CD4-positive, alpha-beta T cell treated with Interleukin-12 subunit alpha and Interleukin-12 subunit beta, for 1 hour (primary cell): Measurements from ENCODE around the gene KRTAP10-8.
"Not testable (repeated sequence)": the region's sequence is repeated elsewhere in the genome, so short reads cannot be mapped to it uniquely, and the experiment has no call there.

Source experiments
- DNase-seq: peaks from one replicate; pipeline ENCODE4 v3.0.0-alpha.2; 2020

Gene KRTAP10-8

DNA sequence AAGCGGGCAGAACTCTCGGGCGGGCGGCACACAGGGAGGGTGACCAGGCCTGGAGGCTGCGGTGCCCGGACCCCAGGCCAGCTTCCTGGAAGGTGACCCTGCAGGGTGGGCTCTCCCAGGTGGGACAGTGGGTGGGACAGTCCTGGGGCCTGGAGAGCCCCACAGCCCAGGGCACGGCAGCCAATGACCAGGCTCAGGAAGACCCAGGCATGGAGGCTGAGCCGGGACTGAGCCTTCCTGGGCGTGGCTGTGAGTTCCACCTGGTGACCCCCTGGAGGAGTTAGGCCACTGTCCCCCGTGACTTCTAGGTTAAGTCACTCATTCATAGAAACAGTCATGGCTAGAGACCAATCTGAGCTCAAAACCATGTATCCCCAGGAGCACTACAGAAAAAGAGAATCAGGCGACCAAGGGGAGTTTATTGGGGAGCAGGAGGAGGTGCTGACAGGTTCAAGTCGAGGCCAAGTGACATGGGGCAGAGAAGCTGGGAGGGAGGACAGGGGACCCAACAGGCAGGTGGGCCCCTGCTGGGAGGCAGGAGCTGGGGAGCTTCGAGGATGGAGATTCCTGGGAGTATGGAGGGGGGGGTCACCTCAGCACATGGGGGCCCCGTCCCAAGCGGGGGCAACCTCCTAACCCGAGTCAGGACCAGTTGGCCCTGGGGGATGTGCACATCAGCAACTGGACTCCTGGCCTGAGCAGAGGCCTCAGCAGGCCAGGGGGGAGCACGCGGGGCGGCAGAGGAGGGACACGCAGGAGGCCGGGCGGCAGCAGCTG, 32.6 kb upstream of the KRTAP10-8 start:
- no peak for DNase-seq

DNA sequence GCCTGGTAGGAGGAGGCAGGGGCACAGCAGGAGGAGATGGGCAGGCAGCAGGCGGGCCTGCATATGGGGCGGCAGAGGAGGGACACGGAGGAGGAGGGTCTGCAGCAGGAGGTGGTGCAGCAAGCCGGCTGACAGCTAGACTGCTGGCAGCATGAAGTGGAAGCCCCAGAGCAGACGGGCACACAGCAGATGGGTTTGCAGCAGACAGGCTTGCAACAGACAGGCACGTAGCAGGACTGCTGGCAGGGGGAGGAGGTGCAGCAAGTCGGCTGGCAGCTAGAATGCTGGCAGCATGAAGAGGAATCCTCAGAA, 32.1 kb upstream of the KRTAP10-8 start:
- DNase-seq, result no peak

DNA sequence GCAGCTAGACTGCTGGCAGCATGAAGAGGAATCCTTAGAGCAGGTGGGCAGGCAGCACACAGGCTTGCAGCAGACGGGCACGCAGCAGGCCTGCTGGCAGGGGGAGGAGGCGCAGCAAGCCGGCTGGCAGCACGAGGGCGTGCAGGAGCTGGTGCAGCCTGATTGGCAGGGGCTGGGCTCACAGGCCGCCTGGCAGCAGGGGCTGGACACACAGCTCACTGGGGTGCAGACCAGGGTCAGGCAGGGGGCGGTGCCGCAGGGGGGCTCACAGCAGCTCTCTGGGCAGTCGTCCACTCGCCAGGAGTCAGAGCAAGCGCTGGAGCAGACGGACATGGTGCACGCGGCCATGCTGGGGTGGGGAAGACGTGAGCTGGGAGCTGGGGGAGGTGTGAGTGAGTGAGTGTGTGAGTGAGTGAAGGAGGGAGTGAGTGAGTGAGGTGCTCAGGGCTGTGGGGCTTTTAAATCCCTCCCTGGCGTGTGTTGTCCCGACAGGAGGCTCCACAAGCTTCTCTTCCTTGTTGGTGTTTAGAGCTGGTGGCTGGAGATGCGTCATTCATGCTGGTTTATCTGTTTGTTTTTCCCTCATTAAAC, 31.6 kb upstream of the KRTAP10-8 start, which contains the start of gene KRTAP10-5:
KRTAP10-5 (minus strand) TSS at position 374 of the 591 bp plus-strand sequence; CDS start at position 348, 26 bp downstream.
- DNase-seq, result not testable (repeated sequence)

DNA sequence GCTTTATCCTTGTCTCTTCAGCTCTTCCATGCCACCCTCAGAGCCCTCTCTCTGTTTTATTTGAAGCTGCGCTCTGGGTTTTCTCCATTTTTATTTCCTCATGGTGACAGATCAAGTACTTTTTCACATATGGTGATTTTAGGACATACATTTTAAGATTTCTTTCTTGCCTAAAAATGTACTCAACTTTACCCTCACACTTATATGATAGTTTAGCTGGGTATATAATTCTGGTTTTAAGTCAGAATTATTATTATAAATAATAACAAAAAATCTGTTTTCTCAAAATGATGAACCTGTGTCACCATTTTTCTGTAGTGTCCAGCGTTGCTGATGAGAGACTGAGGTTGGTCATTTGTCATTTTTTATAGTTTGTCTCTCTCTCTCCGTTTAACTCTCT, 30.7 kb upstream of the KRTAP10-8 start:
- DNase-seq, result no peak

DNA sequence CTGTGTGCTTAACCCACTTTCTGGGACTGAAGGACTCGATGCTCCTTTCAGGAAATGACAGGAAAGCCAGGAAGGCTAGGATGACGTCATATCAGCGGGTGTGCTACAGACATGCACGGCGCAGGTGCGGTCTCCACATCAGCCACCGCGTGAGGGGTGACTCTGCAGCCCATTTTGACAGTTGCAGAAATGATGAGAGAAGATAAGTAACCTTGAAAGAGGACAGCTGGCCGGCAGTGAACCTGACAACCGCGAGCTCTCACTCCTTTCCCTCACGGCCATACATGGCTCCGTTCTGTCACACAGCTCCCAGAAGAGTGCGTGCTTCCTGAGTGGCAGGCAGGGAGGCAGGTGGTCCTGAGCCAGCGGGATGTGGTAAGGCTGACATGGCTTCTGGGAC, 29.8 kb upstream of the KRTAP10-8 start:
- DNase-seq, result no peak

DNA sequence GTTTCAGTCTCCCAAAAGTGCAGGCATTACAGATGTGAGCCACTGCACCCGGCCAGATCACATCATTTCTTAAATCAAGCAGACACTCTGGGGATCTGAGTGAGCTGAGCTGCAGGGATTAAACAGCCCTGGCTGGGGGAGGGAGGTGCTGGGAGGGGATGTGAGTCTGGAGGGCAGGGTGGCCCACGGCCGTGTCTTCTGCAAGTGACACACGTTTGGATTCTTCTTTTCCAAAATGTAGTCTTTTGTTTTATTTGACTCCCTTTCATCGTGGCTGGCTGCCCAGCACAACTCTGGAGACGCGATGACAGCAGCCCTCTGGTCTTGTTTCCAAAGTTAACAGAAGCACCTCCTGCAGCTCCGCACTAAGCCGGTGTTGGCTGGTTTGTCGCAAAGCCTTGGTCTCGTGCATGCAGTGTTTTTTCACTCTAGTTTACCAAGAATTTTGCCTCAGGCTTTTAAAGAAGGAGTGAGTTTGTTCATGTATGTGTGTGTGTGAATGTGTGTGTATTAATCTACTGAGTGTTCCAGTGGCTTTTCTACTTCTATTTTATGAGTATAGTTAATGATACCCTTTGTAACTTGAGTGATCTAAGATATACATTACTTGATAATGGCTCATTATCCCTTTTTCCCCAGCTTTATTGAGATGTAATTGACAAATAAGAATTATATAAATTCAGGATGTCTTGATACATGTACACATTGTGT, 28.6 kb upstream of the KRTAP10-8 start:
- DNase-seq, result no peak

DNA sequence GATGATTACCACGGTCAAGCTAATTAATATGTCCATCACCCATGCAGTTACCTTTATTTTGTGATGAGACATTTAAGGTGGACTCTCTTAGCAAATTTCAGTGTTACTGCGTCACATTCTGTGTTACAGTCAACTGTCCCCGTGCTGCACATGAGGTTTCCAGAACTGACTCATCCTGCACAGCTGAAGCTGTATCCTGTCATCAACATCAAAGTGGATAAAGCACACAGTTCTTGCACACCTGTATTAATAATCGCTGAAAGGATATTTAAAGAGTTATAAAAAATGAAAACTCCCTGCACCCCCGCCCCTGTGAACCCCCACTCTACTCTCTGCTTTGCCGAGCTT, 28.1 kb upstream of the KRTAP10-8 start:
- DNase-seq, result peak; percentile 30

DNA sequence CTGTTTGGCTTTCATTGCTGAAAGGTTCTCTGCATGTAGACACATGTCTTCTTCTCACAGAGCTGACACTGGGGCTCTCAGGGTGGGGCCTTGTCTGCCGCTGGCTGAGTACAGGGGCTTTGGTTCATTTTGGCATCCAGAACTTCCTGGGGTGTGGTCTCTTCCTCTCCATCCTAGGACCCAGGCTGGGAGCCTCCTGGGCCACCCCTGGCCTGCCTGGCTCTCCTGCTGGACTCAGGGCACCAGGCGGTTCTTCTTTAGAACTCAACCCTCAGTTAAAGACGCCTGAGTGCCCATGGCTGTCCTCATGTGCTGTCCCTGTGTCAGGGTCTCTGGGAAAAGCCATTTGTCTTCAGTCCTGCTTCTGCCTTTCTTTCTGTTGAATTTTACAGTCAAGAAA, 26.0 kb upstream of the KRTAP10-8 start:
- no peak for DNase-seq

DNA sequence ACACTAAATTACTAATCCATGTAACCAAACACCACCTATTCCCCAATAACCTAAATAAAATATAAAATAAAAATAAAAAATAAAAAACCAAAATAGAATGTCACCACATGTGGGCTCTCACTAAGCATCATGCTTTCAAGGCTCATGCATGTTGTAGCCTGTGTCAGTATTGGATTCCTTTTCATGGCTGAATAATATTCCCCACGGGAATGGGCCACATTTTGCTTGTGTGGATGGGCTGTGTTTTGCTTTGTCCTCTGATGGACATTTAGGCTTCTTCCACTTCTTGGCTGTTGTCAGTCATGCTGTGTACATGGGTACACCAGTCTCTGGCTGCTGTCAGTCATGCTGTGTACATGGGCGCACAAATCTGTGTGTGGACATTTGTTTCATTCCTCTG, 22.8 kb upstream of the KRTAP10-8 start:
- no peak for DNase-seq

DNA sequence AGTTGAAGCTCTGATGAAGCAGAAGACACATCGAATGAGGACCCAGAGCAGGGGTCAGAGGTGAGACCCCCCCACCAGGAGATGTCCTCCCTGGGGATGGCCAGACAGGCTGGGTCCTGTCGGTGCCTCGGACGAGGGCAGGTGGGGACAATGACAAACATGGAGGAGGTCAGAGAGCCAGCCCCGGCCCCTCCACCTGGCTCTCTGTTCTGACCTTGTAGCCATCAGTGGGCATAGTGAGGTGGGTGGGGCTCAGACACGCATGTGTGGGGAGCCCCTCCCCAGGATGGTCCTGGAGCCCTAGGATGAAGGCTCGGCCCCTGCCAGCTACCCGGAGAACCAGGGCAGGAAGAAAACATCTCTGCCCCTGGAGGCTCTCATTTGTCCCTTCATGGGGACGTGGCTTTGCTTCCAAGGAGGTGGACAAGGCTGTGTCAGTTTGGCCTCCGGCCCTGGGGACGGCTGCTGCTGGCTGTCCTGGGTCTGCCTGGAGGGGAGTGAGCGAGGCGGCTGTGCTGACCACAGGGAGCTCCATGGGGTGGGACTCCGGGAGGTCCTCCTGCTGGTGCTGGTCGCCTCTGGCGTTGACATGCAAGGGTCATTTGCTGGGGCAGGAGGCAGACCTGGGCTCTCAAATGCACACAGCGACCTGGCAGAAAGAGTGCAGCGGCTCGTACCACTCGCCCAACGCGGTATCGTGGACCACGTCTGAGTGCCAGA, 22.1 kb upstream of the KRTAP10-8 start:
- no peak for DNase-seq

DNA sequence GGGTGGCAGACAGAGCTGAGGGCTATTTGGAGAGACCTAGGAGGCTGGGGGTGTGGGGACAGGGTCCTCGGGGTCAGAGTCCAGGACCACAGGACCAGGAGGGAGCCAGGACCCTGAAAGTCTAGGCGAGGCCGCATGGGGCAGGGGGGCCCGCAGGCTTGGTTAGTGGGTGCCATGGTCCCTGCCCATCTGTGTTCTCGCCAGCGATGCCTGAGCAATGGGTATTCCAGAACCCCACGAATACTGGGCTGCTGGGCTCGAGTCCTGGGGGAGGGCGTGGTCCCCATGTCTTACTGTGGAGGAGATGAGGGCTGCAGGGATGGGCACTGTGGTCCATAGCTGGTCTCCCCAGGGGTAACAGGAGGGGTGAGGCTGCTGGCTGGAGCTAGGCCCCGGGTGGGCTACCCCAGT, 21.6 kb upstream of the KRTAP10-8 start:
- no peak for DNase-seq

DNA sequence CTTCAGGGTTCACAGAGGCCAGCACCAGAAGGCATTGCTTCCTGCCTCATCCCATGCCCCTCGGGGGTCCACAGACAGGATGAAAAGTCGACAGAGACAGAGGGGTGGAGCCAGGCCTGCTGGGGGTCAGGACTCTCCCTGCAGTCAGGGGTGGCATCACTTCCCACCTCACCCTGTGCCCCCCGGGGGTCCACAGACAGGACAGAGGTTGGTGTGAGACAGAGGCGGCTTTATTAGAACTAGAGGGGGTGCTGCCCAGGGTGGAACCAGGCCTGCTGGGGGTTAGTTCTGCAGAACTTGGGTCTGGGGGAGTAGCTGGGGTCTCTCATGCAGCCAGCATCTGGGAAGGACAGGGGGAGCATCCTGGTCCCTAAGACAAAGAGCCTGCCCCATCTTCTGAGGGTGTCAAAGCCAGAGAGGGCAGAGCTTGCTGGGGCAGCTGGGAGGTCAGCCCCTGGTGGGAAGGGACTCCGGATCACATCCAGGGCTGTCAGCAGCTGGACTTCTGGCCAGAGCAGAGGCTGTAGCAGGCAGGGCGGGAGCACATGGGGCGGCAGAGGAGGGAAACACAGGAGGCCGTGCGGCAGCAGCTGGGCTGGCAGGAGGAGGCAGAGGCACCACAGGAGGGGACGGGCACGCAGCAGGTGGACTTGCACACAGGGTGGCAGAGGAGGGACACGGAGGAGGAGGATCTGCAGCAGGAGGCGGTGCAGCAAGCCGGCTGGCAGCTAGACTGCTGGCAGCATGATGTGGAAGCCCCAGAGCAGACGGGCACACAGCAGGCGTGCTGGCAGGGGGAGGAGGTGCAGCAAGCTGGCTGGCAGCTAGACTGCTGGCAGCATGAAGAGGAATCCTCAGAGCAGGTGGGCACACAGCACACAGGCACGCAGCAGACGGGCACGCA, 20.7 kb upstream of the KRTAP10-8 start:
- DNase-seq, result not testable (repeated sequence)

DNA sequence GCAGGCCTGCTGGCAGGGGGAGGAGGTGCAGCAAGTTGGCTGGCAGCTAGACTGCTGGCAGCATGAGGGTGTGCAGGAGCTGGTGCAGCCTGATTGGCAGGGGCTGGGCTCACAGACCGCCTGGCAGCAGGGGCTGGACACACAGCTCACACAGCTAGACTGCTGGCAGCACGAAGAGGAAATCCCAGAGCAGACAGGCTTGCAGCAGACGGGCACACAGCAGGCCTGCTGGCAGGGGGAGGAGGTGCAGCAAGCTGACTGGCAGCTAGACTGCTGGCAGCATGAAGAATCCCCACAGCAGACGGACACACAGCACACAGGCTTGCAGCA, 20.1 kb upstream of the KRTAP10-8 start:
- not testable (repeated sequence) for DNase-seq

DNA sequence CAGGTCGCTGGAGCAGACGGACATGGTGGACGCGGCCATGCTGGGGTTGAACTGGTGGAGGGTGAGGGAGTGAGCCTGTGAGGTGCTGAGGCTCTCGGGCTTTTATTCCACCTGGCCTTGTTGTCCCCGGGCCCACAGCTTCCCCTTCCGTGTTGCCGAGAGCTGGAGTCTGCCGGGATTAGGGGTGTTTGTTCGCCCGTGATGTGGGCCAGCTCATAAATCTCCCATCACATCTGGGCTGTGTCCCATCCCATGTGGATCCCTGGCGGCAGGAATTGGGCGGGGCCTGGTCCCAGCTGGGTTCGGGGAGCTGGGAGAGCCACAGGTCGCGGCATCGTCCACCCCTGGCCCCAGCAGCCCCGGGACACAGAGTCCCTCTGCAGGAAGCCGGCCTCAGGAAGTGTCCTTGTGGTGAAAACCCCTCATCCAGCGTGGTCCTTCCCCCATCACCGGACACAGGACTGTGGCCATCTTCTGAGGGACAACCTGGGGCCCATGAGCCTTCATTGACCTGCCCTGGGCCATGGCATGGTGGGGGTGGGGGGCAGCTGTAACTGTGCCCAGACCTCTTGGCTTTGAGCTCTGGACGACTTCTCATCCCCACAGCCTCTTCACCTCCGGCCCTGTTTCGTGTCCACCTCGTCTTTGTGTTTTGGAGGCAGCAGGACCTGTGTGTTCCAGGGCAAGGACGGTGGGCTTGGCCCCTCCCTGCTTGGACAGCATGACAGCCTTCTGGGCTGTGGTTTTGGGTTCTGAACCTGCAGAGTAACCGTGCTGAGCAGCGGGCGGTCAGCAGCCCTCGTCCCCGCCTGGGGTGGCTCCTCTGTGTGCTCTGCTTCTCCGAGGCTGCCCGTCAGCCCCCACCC, 19.2 kb upstream of the KRTAP10-8 start, which contains the start of gene KRTAP10-6:
KRTAP10-6 (minus strand) TSS at position 60 of the 866 bp plus-strand sequence; CDS start at position 39, 21 bp downstream.
- no peak for DNase-seq

DNA sequence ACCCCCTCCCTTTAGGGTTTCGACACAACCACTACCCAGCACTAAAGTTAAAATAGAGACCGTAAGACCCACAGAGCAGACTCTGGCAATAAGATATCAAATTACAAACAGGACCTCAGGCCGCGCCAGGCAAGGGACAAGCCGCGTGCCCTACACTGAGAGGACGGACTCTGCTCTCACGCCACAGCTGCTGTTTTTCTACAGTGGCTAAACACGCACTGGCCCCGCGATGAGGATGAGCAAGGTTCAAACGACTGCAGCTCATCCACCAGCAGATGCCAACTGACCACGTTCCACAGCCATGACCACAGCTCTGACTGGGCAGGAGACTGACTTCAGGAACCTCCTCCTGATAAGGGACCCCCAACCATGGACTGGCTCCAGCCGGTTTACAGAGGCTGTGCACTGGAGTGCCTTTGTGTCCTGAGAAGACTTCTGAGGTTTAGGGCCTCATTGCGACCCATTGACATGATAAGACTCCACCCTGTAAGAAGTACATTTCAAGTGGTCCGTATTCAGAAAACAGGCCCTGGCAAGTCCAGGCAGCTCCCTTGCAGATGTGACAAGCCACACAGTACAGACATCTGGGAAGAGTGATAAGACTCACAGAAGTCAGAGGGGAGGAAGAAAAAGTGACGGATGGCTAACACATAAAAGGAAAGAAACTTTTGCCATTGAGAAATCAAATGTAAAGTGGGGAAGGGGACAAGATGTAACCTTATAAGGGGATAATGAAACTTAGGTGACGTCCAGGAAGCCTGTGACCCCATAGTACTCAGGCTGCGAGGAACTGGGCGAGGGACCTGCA, 18.1 kb upstream of the KRTAP10-8 start:
- no peak for DNase-seq

DNA sequence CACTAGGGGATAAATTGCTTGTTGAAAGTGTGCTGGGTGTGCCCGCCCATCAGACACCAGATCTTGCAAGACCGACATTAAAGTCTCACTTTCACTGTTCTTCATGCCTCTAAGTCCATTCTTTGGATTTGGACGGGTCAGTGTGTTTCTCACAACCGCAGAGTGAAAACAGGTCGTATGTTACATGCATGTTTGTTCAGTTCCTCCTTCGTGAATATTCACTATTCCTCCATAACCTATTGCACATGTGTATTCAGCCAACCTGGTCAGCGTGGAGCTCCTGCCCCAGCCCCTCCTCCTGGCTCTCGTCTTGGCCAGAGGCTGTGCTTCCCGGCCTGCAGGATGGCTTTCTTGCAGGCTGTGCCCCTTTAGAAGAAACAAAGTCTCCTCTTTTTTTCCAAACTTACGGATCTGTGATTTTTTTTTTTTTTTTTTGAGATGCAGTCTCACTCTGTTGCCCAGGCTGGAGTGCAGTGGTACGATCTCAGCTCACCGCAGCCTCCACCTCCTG, 17.4 kb upstream of the KRTAP10-8 start:
- DNase-seq, result no peak

DNA sequence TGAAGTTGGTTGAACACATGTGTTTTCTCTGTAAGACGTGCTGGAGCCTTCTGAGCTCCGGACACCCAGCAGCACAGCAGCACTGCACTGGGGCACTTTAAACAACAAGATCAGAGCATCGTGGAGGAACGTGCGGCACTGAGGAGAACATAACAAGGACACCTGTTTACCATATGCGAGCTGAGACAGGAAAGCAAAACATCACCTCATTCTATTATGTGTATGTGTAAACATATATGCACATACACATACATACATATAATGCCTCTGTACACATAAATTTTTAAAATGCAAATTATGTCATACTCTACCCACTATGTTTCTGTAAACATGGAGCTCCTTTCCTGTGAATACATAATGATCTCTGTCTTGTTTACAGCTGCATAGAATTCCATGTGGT, 16.4 kb upstream of the KRTAP10-8 start:
- no peak for DNase-seq

DNA sequence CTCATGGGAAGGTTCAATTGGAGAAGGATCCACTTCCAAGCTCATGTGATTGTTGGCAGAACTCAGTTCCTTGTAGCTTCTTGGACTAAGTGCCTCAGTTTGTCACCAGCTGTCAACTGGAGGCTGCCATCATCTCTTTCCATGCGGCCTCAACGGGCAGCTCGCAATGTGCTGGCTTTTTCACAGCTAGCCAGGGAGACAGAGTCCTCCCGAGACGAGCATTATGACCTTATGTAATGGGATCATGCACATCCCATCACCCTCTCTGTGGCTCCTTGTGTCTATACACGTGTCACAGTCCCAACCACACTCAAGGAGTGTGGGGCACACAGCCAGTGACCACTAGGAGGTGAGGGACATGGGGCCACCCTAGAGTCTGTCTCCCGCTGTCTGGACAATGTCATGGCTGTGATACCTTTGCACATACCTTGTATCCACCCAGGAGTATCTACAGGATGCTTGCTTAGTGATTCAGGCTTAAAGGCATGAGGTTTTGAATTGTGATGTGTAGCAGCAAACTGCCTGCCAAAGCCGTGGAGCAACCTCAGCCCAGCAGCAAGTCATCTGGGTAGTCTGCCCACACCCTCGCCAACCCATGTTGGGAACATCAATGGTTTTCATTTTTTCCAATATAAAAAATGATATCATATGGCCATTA, 15.7 kb upstream of the KRTAP10-8 start:
- no peak for DNase-seq

DNA sequence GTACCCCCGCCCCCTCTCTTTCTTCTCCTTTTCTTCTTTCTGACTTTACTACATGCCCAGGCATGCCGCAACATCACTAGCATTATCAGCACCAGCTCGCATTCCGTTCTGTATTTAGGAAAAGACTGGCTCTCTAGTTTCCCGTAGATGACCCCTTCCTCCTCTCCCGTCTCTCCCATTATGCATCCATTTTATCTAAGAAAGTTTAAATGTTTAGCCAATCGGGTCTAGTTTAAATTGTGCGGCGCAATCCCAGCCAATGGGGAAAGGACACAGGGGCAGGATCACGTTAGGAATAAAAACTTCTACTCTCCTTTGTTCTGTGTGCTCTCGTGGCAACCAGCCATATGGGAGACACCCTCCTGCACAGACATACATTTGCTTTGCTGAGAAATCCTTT, 13.8 kb upstream of the KRTAP10-8 start:
- no peak for DNase-seq
